Measurements from ENCODE around the gene LTBP1.

DNA sequence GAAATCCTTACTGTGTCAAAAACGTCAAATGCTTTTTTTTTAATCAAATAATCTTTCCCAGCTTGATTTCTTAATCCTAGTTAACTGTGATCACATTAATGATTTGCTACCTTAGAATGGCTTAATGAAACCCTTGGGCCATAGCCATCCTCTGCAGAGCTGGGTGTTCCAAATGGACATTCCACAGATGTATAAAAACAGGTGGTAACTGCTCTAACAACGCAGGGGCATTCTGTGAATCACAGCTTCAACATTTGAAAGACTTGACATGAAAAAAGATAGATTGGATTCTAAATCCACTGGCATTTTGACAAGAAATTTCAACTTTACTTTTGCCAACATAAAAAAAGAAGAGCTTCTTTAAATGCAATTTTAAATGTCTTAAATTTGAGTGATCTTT lies 459.9 kb downstream of the LTBP1 start:
- TF ChIP-seq, protein P1, sequence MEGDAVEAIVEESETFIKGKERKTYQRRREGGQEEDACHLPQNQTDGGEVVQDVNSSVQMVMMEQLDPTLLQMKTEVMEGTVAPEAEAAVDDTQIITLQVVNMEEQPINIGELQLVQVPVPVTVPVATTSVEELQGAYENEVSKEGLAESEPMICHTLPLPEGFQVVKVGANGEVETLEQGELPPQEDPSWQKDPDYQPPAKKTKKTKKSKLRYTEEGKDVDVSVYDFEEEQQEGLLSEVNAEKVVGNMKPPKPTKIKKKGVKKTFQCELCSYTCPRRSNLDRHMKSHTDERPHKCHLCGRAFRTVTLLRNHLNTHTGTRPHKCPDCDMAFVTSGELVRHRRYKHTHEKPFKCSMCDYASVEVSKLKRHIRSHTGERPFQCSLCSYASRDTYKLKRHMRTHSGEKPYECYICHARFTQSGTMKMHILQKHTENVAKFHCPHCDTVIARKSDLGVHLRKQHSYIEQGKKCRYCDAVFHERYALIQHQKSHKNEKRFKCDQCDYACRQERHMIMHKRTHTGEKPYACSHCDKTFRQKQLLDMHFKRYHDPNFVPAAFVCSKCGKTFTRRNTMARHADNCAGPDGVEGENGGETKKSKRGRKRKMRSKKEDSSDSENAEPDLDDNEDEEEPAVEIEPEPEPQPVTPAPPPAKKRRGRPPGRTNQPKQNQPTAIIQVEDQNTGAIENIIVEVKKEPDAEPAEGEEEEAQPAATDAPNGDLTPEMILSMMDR (IDR thresholded peaks at IDR 0.05): no peak
- no peak for TF ChIP-seq POLR2A (IDR thresholded peaks at IDR 0.05)

Measured in lower leg skin (tissue), 3 donors.